ENCODE results near the gene NBPF4.
"Not testable (repeated sequence)": the region's sequence is repeated elsewhere in the genome, so short reads cannot be mapped to it uniquely, and the experiment has no call there.

The NBPF4 gene

DNA sequence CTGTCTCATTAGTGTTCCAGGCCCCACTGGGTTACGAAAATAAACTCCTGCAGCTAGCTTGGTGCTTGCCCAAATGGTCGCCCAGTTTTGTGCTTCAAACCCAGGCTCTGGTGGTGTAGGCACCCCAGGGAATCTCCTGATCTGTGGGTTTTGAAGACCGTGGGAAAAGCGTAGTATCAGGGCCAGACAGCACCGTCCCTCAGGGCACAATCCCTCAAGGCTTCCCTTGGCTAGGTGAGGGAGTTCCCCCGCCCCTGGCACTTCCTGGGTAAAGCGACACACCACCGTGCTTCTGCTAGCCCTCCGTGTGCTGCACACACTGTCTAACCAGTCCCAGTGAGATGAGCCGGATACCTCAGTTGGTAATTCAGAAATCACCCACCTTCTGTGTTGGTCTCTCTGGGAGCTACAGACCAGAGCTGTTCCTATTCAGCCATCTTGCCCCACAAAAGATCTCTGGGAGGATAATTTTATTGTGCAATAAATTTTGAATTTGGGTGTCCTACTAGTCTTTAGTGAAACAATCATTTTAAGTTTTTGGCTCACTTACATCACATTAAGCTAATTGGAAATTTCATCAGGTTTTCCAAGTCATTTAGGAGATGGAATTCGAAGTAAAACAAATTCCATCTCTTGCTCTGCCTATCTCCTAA is 34.3 kb downstream of the NBPF4 start:
- DNase-seq (ENCODE audit: low read depth in 2 of 2), result no peak

GRCh38 chr1:108208724-108209446 is 35.0 kb downstream of the NBPF4 start:
- no peak for DNase-seq (ENCODE audit: low read depth in 2 of 2)

GRCh38 chr1:108203582-108203981 is 40.3 kb downstream of the NBPF4 start:
- DNase-seq (ENCODE audit: low read depth in 2 of 2), result not testable (repeated sequence)

DNA sequence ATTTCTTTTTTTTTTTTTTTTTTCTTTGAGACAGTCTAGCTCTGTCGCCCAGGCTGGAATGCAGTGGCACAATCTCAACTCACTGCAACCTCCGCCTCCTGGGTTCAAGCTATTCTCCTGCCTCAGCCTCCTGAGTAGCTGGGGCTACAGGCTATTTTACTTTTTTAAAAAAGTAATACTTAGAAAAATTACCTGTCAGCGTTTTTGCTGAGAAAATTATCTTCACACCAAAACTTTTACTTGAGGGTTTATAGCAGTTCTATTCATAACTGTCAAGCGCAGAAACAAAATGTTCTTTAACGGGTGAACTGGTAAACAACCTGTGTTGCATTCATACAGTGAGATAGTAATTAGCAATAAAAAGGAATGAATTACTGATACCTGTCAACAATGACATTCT is 42.2 kb downstream of the NBPF4 start:
- DNase-seq (ENCODE audit: low read depth in 2 of 2), result no peak

DNA sequence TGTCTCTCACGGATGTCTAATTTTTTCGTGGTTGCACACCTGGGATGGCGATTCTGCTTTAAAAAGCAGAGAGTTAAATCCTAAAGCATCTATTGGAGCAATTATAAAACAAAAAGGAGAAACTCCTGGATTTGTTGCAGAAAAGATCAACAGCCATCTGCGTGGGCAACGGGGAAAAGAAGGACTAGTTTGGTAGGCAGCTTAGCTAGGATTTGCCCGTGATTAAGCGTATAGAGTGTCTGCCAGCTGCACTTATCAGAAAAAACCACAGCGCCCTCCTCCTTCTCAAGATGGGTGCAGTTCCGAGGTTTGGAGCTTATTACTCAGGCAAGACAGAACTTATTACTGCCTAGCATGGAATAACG is 43.2 kb downstream of the NBPF4 start:
- peak in 1 of 2 donors; percentile 46 for DNase-seq (ENCODE audit: low read depth in 2 of 2)

DNA sequence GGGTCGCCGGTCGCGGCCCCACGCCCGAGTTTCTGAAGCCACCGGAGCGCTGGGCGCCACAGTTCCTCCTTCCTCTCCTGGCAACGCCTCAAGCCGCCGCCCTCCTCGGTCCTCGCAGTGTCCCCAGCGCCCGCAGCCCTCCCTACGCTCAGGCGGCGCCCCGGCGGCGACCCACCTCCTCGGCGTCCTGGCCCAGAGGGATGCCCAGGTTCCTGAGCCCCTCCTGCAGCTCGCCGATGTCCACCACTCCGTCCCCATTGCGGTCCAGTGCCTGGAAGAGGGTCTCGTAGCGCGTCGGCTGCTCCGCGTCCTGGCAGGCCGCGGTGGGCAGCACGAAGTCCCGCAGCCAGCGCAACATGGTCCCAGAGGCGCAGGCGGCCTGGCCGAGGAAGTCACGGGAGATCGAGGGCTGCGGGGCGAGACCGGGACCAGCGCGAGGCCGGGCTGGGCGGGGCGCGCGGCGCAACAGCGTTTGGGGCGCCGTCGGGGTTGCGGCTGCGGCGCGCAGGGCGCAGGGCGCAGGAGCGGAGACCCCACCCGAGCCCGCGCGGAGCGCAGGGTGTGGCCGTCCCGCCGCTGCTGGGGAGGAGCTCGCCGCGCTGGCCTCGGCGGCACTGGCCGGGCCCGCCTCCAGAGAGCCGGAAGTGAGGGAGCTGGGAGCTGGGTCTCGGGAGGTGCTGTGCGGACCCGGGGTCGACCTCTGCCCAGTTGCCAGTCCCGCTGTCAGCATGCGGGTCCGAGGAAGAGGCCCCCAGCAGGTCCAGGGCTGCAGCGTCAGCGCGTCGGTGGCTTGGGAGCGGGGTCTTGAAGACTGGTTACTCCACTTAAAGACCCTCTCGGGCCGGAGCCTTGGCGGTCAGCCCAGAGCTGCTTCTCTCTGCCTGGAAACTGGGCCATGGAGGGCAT is 43.8 kb downstream of the NBPF4 start, which contains the start of gene SLC25A24:
Gene SLC25A24, minus strand, starts transcription at position 563 of the 906 bp plus-strand sequence. Its CDS starts 205 bp downstream, at position 358.
- DNase-seq (ENCODE audit: low read depth in 2 of 2), result peak; percentile 43 to 57

GRCh38 chr1:108199201-108199691 is 44.6 kb downstream of the NBPF4 start:
- DNase-seq (ENCODE audit: low read depth in 2 of 2), result no peak

GRCh38 chr1:108194051-108194450 is 49.8 kb downstream of the NBPF4 start:
- DNase-seq (ENCODE audit: low read depth in 2 of 2), result no peak

DNA sequence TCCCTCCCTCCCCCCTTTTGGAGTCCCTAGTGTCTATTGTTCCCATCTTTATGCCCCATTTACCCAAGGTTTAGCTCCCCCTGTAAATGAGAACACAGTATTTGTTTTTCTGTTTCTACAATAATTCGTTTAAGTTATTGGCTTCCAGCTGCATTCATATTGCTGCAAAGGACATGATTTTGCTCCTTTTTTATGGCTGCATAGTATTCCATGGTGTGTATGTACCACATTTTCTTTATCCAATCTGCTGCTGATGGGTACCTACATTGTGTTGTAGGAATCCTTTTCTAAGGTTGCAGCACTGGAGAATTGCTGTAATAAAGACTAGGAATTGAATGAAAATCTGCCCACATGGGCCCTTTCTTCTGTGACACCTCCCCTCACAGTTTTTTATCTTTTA is 50.5 kb downstream of the NBPF4 start:
- DNase-seq (ENCODE audit: low read depth in 2 of 2), result no peak

GRCh38 chr1:108192581-108192980 is 51.3 kb downstream of the NBPF4 start:
- DNase-seq (ENCODE audit: low read depth in 2 of 2), result no peak

- DNase-seq (ENCODE audit: low read depth in 2 of 2), result no peak
Measured at GRCh38 chr1:108190686-108191416, 53.0 kb downstream of the NBPF4 start.

DNA sequence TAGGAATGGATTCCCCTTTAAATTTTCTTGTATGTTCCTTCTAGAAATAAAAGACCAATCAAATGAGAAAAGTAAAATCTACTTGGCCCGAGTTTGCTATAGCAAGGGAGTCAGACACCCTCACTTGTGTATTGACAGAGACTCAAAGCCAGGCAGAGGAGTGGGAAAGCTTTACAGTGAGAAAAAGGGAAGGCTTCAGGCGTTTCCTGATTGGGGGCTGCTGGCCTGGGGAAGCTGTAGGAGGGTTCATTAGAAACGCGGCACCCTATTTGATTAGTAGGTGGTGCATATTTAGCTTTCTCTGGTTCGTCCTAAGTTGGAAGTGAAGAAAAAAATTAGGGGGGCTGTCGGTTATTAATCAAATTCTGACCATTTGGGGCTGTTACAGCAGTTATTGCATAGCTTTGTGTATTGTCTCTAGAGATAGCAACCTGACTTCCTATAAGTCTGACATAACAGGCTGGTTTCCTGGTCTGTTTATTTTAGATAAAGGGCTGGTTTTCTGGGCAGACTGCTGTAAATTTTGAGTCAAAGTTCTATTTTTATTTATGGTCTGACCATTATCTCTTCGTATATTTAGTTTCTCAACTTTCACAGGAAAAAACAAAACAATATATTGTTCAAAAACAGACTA is 53.8 kb downstream of the NBPF4 start:
- no peak for DNase-seq (ENCODE audit: low read depth in 2 of 2)

GRCh38 chr1:108188801-108189200 is 55.1 kb downstream of the NBPF4 start:
- DNase-seq (ENCODE audit: low read depth in 2 of 2), result no peak

DNA sequence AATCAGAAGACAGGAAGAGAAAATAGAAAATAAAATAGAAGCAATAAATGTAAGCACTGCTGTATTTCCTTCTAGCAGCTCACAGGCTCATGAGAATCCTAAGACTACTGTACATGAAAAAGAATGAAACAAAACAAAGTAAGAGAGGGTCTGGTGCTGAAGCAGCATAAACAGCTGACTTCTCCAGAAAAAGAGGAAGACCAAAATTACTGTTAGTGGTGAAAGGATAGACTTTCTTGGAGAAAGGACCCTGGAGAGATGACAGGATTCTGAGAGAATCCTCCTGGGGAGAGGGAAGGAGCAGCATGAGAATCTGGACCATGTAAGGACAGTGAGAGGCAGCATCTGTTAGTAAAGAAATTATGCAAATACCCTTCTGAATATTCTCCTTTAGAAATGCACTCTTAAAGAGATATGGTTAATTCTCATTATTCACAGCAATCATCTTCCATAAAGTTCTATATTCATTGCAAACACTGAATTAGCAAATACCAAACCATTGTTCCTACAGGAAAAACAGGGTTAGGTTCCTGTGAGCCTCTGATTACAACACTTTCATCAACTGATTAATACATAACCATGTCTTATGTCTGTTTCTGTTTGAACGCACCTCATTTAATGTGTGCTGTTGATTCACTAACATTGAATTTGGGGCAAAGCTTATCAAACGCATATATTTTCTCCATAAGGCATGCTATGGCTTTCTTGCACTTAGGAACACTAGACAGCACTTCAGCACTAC is 60.7 kb downstream of the NBPF4 start:
- no peak for DNase-seq (ENCODE audit: low read depth in 2 of 2)

GRCh38 chr1:108179018-108179417 is 64.9 kb downstream of the NBPF4 start:
- no peak for DNase-seq (ENCODE audit: low read depth in 2 of 2)
